Spleen (tissue), 7 donors: ENCODE data around the gene VANGL2.

Source experiments
- POLR2A ChIP-seq, 3 donors: fragments of 450-650 bp; IDR thresholded peaks; one replicate each; pipeline ENCODE4 v1.5.1; 2017; ENCODE audit warnings: antibody characterized with exemption in 3 of 3, mild to moderate bottlenecking in 1 of 3
- TF ChIP-seq, protein P1 (sequence below), 11 experiments: fragments of 200-600 bp in 7 of 11; fragments of 450-650 bp in 4 of 11; sonication (generic) in 4 of 11; IDR thresholded peaks in 8 of 11; conservative IDR thresholded peaks in 3 of 11; 1 replicate in 7 of 11; 2 replicates in 4 of 11; pipeline versions ENCODE4 v1.4.0 to v1.8.0; 2016 to 2021; ENCODE audit warnings: antibody characterized with exemption in 11 of 11, inconsistent platforms in 4 of 11, mild to moderate bottlenecking in 1 of 11
- donor health status: DM: no; HTN: no; CAD: no; lungs with moderate emphysema.
- donor health status: DM: no; HTN: no; CAD: no.
- donor health status: DM: no; HTN: no; CAD: no.

GRCh38 chr1:160472112-160472511, 71.7 kb downstream of the VANGL2 start:
- TF ChIP-seq, protein P1, sequence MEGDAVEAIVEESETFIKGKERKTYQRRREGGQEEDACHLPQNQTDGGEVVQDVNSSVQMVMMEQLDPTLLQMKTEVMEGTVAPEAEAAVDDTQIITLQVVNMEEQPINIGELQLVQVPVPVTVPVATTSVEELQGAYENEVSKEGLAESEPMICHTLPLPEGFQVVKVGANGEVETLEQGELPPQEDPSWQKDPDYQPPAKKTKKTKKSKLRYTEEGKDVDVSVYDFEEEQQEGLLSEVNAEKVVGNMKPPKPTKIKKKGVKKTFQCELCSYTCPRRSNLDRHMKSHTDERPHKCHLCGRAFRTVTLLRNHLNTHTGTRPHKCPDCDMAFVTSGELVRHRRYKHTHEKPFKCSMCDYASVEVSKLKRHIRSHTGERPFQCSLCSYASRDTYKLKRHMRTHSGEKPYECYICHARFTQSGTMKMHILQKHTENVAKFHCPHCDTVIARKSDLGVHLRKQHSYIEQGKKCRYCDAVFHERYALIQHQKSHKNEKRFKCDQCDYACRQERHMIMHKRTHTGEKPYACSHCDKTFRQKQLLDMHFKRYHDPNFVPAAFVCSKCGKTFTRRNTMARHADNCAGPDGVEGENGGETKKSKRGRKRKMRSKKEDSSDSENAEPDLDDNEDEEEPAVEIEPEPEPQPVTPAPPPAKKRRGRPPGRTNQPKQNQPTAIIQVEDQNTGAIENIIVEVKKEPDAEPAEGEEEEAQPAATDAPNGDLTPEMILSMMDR (IDR thresholded peaks at IDR 0.05 in 8 of 11, conservative IDR thresholded peaks at IDR 0.05 in 3 of 11), result no peak
- TF ChIP-seq POLR2A (IDR thresholded peaks at IDR 0.05), result no peak
